GM18502 (cell line): ENCODE data around the gene USP10.

Experiments
- ATAC-seq: cut with Tn5 transposase; IDR thresholded peaks from one replicate; pipeline ENCODE4 v1.9.1; 2021; ENCODE audit warnings: mild to moderate bottlenecking; ENCODE audit not compliant: unreplicated experiment, poor library complexity

USP10 gene, protein sequence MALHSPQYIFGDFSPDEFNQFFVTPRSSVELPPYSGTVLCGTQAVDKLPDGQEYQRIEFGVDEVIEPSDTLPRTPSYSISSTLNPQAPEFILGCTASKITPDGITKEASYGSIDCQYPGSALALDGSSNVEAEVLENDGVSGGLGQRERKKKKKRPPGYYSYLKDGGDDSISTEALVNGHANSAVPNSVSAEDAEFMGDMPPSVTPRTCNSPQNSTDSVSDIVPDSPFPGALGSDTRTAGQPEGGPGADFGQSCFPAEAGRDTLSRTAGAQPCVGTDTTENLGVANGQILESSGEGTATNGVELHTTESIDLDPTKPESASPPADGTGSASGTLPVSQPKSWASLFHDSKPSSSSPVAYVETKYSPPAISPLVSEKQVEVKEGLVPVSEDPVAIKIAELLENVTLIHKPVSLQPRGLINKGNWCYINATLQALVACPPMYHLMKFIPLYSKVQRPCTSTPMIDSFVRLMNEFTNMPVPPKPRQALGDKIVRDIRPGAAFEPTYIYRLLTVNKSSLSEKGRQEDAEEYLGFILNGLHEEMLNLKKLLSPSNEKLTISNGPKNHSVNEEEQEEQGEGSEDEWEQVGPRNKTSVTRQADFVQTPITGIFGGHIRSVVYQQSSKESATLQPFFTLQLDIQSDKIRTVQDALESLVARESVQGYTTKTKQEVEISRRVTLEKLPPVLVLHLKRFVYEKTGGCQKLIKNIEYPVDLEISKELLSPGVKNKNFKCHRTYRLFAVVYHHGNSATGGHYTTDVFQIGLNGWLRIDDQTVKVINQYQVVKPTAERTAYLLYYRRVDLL

DNA sequence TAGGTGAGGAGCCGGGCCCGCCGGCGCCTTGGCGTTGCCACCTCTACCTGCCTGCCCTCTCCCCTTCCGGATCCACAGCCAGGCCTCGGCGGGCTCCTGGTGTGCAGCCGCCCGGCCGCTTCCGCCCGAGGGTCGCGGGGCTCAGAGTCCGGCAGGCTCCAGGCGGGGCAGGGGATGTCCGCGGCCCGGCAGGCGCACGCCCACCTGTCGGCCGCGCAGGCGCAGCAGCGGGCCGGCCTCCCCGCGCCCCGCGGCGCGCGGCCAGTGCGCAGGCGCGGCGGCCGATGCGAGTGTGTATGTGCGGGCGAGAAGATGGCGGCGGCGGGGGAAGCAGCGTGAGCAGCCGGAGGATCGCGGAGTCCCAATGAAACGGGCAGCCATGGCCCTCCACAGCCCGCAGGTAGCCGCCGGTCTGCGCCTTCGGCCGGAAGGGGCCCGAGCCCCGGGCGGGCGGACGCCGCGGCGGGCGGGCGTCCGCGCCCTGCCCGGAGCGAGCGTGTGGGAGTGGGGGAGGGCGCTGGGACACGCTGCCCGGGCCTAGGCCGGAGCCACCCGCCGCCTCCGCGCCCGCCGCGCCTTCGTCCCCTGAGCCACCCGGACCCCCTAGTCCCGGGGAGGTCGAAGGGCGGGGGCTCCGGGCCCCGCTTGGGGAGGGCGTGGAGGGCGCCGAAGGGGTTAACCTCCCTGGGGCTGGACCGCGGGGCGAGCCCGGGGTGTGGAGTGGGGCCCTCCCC lies at the start of gene USP10:
TSS of gene USP10 (plus strand) at position 289 of the 734 bp plus-strand sequence. CDS start at position 380, 91 bp downstream.
- ATAC-seq: peak; percentile 81

DNA sequence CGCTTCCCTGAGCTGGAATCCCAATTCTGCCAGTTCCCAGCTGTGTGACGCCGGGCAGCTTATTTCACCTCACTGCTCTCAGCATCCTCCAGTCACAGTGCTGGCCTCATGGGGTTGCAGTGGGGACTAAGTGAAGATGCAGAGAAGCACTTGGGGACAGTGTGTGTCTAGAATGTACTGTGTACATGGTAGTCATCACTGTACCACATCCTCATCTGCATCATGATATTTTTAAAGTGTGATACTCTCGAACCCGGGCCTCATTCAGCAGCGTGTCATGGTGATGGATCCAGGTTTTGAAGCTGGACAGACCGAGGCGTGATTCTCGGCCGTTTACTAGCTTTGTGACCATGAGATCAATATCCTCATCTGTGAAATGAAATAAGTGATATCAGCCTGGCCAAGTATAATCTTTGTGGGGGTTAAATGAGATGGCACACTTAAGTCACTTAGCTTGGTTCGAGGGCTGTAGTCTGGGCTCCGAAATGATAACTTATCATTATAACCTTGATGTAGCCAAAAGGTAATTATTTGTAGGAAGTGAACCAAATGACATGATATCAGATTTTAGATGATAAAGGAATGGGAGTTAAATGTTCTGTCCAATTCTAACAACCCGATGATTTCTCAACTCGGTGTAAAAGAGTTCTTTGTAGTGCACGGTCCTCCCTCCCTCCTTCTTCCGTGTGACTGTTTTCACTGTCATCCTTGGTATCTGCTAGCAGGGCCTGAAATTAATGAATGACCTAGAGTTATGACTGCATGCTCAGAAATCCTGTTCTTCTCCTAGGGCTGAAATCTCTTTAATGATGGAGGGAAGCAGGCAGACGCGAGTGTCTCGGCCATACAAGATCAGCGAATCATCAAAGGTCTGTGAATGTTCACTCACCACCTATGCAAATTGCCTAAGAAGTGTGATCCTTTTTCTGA lies 49.5 kb upstream of the USP10 start:
- no peak for ATAC-seq

DNA sequence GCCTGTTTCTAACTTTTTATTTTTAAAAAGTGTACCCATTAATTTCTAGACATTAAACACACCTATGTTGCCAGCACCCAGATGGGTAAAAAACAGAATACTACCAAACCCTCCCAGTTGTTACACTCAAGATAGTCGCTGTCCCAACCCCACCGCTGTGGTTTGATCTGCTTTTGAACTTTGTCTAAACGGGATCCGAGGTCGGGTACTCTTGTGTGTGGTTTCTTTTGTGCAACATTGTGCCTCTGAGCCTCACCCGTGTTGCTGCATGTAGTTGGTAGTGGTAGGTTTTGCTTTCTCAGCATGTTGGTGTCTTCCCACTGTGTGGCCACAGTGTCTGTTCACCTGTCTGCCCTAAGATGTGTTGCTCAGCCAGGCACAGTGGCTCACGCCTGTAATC lies 47.2 kb upstream of the USP10 start:
- ATAC-seq: no peak

DNA sequence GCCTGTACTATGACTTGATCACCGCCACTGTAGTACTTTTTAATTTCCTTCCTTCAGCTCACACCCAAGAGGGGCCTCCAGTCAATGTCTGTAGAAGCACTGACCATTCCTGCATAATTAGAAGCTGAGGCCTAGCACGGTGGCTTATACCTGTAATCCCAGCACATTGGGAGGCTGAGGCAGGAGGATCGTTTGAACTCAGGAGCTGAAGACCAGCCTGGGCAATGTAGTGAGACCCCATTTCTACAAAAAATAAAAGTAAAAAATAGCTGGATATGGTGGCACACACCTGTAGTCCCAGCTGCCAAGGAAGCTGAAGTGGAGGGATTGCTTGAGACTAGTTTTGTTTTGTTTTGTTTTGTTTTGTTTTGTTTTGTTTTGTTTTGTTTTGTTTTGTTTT lies 45.6 kb upstream of the USP10 start:
- no peak for ATAC-seq

DNA sequence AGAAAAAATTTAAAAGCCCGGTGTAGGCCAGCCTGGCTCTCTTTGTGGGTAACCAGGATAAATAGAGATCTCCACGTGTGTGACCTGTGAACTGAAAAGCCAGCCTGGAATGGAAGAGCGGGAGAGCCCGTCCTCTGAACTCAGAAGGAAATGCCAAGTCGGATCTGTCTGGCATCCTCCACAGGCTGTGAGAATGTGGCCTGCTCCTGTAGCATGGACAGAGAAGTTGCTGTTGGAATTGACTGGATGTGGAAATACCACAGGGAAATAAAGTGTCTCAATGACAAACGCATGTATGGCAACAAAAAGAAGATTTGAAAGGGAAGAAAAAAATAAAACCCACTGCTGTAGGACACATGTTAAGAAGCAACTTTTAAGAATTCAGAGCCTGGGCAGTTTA lies 44.8 kb upstream of the USP10 start:
- no peak for ATAC-seq

DNA sequence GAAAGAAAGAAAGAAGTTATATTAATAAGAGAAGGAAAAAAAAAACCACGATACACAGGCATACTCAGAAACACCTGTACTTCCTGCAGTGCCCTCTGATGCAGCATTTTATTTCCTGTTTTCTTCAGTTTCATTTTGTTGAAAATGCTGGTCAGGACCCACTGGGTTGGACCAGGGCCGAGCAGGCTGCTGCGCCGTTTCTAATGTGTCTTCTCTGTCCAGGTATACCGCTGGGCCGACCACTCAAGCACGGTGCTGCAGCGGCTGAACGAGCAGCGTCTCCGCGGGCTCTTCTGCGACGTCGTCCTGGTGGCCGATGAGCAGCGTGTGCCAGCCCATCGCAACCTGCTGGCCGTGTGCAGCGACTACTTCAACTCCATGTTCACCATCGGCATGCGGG lies 43.2 kb upstream of the USP10 start:
- ATAC-seq: no peak

DNA sequence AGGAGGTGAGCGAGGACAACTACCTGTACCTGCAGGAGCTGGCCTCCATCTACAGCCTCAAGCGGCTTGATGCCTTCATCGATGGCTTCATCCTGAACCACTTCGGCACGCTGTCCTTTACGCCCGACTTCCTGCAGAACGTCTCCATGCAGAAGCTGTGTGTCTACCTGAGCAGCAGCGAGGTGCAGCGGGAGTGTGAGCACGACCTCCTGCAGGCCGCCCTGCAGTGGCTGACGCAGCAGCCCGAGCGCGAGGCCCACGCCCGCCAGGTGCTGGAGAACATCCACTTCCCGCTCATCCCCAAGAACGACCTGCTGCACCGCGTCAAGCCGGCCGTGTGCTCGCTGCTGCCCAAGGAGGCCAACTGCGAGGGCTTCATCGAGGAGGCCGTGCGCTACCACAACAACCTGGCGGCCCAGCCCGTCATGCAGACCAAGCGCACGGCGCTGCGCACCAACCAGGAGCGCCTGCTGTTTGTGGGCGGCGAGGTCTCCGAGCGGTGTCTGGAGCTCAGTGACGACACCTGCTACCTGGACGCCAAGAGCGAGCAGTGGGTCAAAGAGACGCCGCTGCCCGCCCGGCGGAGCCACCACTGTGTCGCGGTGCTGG lies 42.5 kb upstream of the USP10 start:
- ATAC-seq: no peak

DNA sequence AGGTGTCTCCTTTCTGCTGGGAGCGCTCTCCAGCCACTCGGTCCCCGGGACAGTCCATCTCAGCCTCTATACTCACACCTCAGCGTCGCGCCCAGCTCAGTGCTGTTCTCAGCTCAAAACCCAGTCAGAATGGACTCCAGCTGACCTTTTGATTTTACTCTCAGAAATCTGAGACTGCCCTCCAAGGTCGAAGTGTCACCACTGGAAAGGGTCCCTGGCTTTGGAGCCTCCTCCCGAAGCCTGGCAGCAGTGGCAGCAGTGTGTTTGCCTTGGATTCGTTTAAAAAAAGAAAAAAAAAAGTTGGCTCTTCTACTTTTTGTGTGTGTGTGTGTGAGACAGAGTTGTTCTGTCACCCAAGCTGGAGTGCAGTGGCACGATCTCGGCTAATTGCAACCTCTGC lies 41.1 kb upstream of the USP10 start:
- ATAC-seq: no peak

DNA sequence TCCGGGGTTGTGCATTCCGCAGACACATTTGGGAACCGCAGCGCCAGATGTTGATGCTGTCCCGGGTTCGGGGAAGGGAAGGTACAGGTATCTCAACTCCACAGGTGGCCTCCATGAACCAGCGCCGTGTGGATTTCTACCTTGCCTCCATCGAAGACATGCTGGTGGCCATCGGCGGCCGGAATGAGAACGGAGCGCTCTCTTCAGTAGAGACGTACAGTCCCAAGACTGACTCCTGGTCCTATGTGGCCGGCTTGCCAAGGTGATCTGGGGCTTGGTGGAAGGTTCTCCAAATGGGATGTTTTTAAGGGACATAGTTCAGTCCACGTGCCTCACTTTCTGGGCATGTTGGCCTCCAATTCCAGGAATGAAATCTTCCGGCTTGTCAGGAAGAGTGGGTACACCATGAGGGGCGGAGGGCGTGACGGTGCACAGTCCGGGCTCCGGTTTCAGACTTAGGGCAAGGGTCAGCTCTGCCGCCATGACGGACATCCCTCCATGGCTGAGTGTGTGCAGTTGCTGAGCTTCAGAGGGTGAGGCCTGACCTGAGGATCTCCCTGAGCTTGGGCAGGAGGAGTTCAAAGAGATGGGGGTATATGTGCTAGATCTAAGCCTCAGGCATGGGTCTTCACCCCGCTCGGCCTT lies 40.0 kb upstream of the USP10 start:
- no peak for ATAC-seq

DNA sequence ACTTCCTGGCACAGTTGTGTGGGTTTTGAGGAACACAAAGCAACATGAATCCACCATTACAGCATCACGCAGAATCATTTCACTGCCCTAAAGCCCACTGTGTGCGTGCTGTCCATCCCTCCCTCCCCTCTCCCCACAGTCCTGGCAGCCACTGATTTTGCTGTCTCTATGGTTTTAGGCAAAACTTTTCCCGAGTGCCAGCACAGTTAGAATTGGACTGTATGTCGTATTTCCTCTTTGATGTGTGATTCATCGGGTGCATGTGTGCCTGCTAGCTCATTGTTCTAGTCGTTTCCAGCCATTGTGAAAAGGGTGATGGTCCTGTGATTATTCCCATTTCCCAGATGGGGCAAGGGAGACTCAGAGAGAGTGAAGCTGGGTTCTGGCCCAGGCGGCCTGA lies 38.8 kb upstream of the USP10 start:
- no peak for ATAC-seq

DNA sequence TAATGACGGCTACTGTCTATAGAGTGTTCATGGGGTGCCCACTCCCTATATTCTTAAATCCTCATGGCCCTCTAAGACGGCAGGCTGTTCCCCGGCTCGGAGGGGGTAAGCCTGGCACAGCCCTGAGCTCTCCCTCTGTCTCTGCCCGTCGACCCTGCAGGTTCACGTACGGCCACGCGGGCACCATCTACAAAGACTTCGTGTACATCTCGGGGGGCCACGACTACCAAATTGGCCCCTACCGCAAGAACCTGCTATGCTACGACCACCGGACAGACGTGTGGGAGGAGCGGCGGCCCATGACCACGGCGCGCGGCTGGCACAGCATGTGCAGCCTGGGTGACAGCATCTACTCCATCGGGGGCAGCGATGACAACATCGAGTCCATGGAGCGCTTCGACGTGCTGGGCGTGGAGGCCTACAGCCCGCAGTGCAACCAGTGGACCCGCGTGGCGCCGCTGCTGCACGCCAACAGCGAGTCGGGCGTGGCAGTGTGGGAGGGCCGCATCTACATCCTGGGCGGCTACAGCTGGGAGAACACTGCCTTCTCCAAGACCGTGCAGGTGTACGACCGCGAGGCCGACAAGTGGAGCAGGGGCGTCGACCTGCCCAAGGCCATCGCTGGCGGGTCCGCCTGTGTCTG lies 38.3 kb upstream of the USP10 start:
- ATAC-seq: no peak

DNA sequence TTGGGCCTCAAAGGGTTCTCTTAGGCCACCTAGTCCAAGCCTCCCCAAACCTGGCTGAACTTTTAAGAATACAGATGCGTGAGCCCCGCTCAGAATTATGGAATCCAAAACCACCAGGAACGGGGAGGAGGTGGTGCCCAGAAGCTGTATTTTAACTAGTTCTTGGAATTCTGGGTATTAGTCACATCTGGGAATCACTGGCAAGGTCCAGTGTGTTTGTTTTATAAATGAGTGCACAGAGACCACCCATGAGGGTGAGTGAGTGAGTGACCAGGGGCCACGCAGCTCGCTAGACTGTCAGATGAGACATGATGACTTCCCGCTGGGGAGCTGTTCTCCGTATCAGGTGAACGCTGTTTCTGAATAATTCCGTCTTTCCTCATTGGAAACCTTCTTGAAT lies 37.3 kb upstream of the USP10 start:
- no peak for ATAC-seq

DNA sequence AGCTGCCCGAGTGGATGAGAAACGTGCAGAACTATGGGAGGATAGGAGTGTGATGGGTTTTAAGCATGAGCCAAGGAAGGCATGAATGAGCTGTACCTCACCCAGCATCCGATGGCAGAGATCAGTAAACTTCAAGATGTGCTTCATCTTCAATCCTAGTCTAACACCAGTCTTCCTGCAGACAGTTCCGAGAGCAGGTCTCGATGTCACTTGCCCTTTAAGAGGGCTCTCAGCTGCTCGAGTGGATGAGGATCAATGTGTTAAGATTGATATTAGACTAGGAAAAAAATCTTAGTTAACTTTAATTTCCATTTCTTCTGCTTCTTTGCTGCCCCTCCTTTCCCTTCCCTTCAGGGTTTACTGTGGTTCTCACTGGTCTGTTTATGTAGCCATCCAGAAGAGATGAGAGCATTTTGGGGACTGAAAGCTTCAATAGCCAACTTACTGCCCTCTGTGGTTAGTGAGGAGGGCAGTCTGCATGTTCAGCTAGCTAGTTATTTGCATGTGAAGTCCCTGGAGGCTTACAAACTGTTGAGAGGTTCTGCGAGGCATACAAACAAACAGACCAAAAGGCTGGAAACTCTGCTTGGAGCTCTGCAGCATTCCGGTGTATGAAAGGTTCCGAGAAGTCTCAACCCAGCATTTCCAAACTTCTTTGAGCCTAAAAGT lies 36.2 kb upstream of the USP10 start:
- peak; percentile 87 for ATAC-seq

DNA sequence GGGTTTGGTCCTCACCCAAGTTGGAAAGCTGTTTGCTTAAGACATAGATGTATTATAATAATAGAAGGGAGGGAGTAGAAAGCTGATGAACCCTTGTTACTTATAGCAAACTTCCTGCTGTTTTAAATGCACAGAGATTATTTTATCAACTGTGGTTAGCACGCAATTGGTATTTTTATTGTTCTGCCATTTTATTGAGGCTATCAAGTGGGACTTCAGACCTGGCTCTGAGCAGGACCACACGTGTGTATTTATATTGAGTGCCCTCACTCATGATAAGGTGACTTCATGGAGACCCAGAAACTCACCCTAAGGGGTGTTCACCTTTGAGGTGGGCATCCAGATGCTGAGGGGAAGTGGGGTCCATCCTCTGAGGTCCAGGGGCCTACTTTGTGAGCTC lies 34.4 kb upstream of the USP10 start:
- ATAC-seq: no peak

DNA sequence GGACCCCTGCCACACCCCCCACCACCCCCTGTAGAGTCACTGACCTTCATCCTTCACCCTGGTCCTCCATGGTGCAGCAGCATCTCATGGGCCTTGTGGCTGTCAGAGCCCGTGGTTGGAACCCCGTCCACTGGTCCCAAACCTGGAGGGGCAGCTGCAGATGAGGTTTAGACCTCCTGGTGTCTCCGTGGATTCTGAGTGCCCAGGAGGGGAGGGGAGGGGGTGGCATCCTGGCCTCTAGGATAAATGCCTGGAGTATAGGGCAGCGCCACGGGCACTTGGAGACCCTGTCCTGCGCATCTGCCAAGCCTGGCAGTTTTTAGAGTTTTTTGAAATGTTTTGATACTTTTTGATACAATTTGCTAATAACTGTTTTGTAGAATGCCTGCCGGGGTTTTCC lies 34.0 kb upstream of the USP10 start:
- no peak for ATAC-seq

DNA sequence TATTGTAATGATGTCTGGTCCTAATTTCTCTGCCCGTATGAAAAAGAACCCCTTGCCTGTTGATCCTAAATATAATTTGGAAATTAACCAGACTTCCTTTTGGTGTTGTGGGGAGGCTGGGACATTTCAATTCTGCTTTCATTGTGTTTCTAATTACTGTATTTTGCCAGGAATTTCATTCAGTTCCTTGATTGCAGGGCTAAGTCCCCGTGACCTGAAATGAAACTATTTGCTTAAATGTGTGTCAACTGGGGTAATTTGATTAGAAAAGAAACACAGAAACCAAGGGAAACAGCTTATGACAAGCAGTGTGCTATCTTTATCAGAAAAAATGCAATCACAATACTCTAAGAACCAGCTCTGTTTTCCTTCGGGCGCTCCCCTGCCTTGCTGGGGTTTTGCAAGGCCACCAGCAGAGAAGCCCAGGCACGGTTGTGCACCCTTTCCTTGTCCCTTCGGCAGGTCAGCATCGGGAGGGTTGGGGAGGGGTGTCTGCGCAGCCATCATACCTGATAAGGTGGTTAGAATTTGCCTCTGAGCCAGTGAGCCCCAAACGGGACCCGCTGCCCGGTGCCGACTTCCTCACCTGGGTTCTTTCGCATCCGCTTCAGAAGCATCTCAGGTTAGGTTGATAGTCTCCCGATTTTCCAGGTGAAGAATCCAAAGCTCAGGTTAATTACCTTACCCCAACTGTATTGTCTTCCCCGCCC lies 32.0 kb upstream of the USP10 start:
- ATAC-seq: no peak

DNA sequence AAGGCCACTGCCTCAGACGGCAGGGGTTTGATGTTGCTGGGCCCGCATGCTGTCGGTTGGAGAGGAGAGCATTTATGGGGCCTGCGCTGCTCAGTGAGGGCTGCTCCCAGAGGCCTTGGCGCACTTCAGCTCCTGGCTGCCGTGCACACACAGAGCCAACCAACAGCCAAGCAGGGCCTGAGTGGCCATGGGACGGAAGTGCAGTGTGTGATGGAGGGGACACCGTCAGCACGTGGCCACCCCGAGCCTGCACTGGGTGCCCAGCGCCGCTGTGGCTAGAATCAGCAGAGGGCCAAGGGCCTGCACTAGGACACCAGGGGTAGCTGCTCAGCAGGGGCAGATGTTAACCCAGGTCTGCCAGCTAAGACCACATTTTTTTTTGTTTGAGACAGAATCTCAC lies 29.7 kb upstream of the USP10 start:
- ATAC-seq: no peak
